Astrocyte (in vitro differentiated cells and primary cell): Measurements from ENCODE around the gene PTPN4.

ENCODE experiments used
- CTCF ChIP-seq: IDR thresholded peaks from 2 replicates; pipeline ENCODE4 v1.5.1; 2011; ENCODE audit warnings: low read depth, mild to moderate bottlenecking, inconsistent platforms, low read length, moderate library complexity; ENCODE audit not compliant: insufficient read depth
- EZH2 ChIP-seq: IDR thresholded peaks from 2 replicates; pipeline ENCODE4 v1.6.1; 2012; ENCODE audit warnings: mild to moderate bottlenecking, low read length, inconsistent platforms; ENCODE audit not compliant: insufficient read depth

- TF ChIP-seq CTCF (no peak), EZH2 (no peak)
These were observed 25.2 kb downstream of the PTPN4 start for GRCh38 chr2:119784876-119785275.
